GM19438 (cell line): Measurements from ENCODE around the gene ESYT2.

ENCODE experiments used
- ATAC-seq: cut with Tn5 transposase; IDR thresholded peaks from one replicate; pipeline ENCODE4 v1.9.1; 2021; ENCODE audit warnings: low read depth; ENCODE audit not compliant: unreplicated experiment

Gene ESYT2

GRCh38 chr7:158748335-158748734 lies 81.0 kb downstream of the ESYT2 start:
- ATAC-seq, result no peak

- ATAC-seq, result no peak
Measured at GRCh38 chr7:158747408-158747807, 81.9 kb downstream of the ESYT2 start.

- ATAC-seq, result no peak
Measured at GRCh38 chr7:158746957-158747356, 82.4 kb downstream of the ESYT2 start.

- no peak for ATAC-seq
Measured at GRCh38 chr7:158745057-158745715, 84.1 kb downstream of the ESYT2 start.

- ATAC-seq, result no peak
Measured at GRCh38 chr7:158744070-158744469, 85.2 kb downstream of the ESYT2 start.

GRCh38 chr7:158743219-158743618 lies 86.1 kb downstream of the ESYT2 start:
- no peak for ATAC-seq

- ATAC-seq, result no peak
Measured at GRCh38 chr7:158742065-158742821, 87.1 kb downstream of the ESYT2 start.

GRCh38 chr7:158741294-158741666 lies 88.0 kb downstream of the ESYT2 start:
- no peak for ATAC-seq

- no peak for ATAC-seq
Measured at GRCh38 chr7:158740657-158741293, 88.5 kb downstream of the ESYT2 start.

GRCh38 chr7:158740013-158740656 lies 89.2 kb downstream of the ESYT2 start:
- ATAC-seq, result no peak

GRCh38 chr7:158738841-158739240 lies 90.5 kb downstream of the ESYT2 start:
- no peak for ATAC-seq

GRCh38 chr7:158737064-158737695 lies 92.1 kb downstream of the ESYT2 start:
- ATAC-seq, result no peak

GRCh38 chr7:158735935-158736334 lies 93.4 kb downstream of the ESYT2 start:
- no peak for ATAC-seq

- ATAC-seq, result no peak
Measured at GRCh38 chr7:158734861-158735260, 94.4 kb downstream of the ESYT2 start.

GRCh38 chr7:158733775-158734494 lies 95.4 kb downstream of the ESYT2 start:
- no peak for ATAC-seq

GRCh38 chr7:158733220-158733519 lies 96.1 kb downstream of the ESYT2 start:
- ATAC-seq, result no peak

- ATAC-seq, result no peak
Measured at GRCh38 chr7:158732494-158733219, 96.7 kb downstream of the ESYT2 start.

- ATAC-seq, result no peak
Measured at GRCh38 chr7:158731761-158732160, 97.5 kb downstream of the ESYT2 start.
